ENCODE data around the gene TNRC18.

The TNRC18 gene

DNA sequence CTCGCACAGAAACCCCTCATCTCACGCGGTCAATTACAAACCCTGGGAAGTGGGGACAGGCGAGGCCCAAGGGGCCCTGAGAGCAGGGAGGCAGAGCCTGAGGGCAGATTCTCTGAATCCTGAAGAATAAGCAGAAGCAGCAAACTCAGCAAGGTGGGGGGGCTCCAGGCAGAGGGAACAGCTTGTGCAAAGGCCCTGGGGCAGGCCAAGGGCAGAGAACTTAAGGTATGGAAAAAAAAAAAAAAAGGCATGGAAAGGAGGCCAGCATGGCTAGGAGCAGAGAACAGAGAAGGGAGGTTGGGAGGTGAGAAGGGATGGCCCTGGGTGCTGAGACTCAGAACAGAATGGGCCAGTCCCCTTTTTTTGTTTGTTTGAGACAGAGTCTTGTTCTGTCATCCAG lies 32.8 kb upstream of the TNRC18 start:
- ChIA-PET POLR2A (ENCODE audit: low non-redundant PET) (no interaction called here), CTCF (no interaction called here)
- H3K27ac ChIP-seq = no peak overlapping the region
- TF ChIP-seq, protein P1, sequence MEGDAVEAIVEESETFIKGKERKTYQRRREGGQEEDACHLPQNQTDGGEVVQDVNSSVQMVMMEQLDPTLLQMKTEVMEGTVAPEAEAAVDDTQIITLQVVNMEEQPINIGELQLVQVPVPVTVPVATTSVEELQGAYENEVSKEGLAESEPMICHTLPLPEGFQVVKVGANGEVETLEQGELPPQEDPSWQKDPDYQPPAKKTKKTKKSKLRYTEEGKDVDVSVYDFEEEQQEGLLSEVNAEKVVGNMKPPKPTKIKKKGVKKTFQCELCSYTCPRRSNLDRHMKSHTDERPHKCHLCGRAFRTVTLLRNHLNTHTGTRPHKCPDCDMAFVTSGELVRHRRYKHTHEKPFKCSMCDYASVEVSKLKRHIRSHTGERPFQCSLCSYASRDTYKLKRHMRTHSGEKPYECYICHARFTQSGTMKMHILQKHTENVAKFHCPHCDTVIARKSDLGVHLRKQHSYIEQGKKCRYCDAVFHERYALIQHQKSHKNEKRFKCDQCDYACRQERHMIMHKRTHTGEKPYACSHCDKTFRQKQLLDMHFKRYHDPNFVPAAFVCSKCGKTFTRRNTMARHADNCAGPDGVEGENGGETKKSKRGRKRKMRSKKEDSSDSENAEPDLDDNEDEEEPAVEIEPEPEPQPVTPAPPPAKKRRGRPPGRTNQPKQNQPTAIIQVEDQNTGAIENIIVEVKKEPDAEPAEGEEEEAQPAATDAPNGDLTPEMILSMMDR (conservative IDR thresholded peaks at IDR 0.05; ENCODE audit: low read depth) = no peak
- DNase-seq (ENCODE audit: low spot score) = no peak

DNA sequence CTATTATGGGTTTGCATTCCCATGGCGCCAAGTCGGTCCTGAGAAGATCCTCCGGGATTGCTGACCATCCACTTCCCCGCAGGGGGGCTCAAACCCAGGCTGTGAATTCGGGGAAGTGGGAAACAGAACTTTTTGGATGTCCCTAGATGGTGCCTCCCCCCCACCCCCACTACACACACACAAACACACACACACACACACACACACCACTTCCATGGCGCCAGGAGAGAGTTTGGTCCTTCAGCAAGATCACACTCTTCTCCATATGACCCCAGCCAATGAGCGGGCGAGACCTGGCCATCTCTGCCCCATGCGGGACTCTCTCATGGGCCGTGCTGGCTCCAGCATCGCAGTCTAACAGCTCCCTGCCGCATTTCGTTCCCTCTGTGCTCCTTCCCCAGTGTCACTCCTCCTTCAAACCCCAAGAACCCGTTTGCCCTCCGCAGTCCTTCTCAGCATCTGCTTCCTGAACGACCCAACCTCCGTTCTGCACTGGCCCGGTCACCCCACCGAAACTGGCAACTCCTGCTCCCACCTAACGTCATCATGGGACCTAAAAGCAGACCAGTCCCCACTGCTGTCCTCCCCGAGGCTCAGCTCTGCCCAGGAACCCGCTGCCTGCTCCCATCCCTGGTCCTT lies 32.1 kb upstream of the TNRC18 start:
- POLR2A ChIA-PET (ENCODE audit: low non-redundant PET) = no interaction called here
- no peak for DNase-seq (ENCODE audit: low spot score)
- TF ChIP-seq, protein P1 (conservative IDR thresholded peaks at IDR 0.05; ENCODE audit: low read depth) = no peak
- no peak overlapping the region for H3K27ac ChIP-seq
- CTCF ChIA-PET = no interaction called here

DNA sequence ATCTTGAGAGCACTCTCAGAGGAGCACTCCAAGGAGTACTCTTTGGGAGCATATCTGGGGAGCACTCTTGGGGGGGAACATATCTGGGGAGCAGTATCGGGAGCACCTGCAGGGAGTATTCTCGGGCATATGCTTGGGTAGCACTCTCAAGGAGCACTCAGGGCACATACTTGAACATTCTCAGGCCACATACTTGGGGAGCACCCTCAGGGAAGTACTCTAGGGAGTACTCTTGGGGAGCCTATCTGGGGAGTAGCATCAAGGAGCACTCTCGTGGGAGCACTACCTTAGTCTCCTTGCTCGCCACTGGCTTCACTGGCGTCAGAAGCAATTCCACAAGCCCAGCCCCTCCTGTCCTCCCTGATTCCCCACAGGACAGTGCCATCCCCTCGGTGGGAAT lies 31.5 kb upstream of the TNRC18 start:
- H3K27ac ChIP-seq = no peak overlapping the region
- CTCF ChIA-PET = no interaction called here

DNA sequence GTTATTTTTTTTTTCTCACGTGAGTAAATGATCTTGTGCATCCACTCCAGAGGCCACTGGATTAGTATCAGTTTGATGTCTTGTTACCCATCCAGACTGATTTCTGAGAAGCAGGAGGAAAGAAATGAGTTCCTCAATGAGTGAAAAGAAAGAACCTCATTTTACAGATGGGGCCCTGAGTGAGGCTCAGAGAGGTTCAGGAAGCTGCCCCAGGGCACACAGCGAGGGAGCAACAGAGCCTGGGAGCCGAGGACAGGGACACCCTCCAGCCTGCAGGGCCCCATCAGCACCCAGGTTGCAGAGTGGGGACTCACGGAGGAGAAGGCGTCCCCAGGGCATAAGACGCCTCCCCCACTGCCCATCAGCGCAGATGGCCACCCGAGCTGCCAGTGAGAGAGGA lies 30.9 kb upstream of the TNRC18 start:
- no peak overlapping the region for H3K27ac ChIP-seq
- TF ChIP-seq, protein P1 (conservative IDR thresholded peaks at IDR 0.05; ENCODE audit: low read depth) = no peak
- no peak for DNase-seq (ENCODE audit: low spot score)
- POLR2A ChIA-PET (ENCODE audit: low non-redundant PET) = no interaction called here
- CTCF ChIA-PET = interaction anchor here (0.7 kb wide), 1 partner anchor 30 kb away, joined by 4 read pairs; no protein-coding TSS in a partner anchor

More for the DNA sequence above, 31.5 kb upstream of the TNRC18 start:
- TF ChIP-seq, protein P1 (conservative IDR thresholded peaks at IDR 0.05; ENCODE audit: low read depth) = no peak
- no peak for DNase-seq (ENCODE audit: low spot score)
- POLR2A ChIA-PET (ENCODE audit: low non-redundant PET) = no interaction called here

DNA sequence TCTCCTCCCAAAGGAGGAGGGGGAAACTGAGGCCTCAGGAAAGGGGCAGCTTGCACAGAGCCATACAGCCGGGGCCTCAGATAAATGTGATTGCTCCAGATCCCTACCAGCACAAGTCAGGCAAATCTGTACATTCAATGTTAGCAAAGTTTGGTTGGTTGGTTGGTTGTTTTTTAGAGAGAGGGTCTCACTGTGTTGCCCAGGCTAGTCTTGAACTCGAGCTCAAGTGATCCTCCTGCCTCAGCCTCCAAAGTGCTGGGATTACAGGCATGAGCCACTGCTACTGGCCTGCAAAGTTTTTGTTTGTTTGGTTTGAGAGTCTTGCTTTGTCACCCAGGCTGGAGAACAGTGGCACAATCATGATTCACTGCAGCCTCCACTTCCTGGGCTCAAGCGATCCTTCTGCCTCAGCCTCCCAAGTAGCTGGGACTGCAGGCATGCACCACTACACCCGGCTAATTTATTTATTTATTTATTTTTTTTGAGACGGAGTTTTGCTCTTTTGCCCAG lies 30.0 kb upstream of the TNRC18 start:
- peak overlapping the region; percentile 1; the same call in 1 of the 2 replicates for H3K27ac ChIP-seq
- POLR2A ChIA-PET (ENCODE audit: low non-redundant PET) = no interaction called here
- TF ChIP-seq, protein P1 (conservative IDR thresholded peaks at IDR 0.05; ENCODE audit: low read depth) = no peak
- DNase-seq (ENCODE audit: low spot score) = no peak
- CTCF ChIA-PET = interaction anchor here (1.0 kb wide), 1 partner anchor 213 kb away, joined by 3 read pairs; no protein-coding TSS in a partner anchor

DNA sequence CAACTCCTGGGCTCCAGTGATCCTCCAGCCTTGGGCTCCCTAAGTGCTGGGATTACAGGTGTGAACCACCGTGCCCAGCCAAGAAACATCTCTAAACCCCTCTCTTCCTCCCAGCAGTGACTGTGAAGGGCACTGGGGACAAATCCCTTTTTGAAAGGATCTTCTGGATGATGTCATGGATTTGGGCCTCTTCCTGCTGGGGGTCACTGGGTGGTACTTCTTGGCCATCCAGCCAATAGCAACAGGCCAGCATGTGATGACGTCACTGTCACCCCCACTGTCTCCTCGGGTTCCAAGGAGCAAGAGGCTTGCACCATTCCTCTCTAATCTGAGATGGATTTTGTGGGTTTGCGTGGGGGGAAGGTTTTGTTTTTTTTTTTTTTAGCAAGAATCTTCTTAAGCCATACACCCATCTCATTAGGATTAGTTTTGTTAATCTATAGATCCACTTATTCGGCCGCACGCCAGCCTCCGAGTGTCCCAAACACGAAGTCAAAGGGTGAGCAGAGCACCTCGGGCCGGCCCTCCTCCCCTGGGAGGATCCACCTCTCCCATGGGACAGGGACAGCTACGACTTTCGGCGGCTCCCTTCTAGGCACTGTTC lies 29.4 kb upstream of the TNRC18 start:
- DNase-seq (ENCODE audit: low spot score) = no peak
- TF ChIP-seq, protein P1 (conservative IDR thresholded peaks at IDR 0.05; ENCODE audit: low read depth) = no peak
- ChIA-PET CTCF (interaction anchor here (1.0 kb wide), 1 partner anchor 213 kb away, joined by 3 read pairs; no protein-coding TSS in a partner anchor), POLR2A (ENCODE audit: low non-redundant PET) (no interaction called here)
- H3K27ac ChIP-seq = peak overlapping the region; percentile 50
